Peyer's patch (tissue), 4 donors: ENCODE measurements around the gene LRRFIP1. TPM values are rescaled to one million over a fixed set of nuclear protein-coding genes. Genes with fewer than 3 reads are reported as not detected.

Experiments used
- DNase-seq, 3 donors: peaks; one replicate each; pipeline ENCODE4 v3.0.0-alpha.2; 2017 to 2019
- H3K27ac ChIP-seq, 4 donors: fragments of 200-600 bp; sonication (generic); one replicate each; pipeline ENCODE4 v1.5.1; 2016 to 2019
- H3K27me3 ChIP-seq, 2 donors: fragments of 200-600 bp; sonication (generic); one replicate each; pipeline ENCODE4 v1.5.1; 2019
- H3K36me3 ChIP-seq, 3 donors: fragments of 200-600 bp; sonication (generic); one replicate each; pipeline ENCODE4 v1.5.1; 2016 to 2019
- H3K4me1 ChIP-seq, 4 donors: fragments of 200-600 bp; sonication (generic); one replicate each; pipeline ENCODE4 v1.5.1; 2016 to 2019
- H3K4me3 ChIP-seq, 4 donors: fragments of 200-600 bp; sonication (generic); 1 replicate in 3 of 4; 2 replicates in 1 of 4; pipeline ENCODE4 v1.5.1; 2016 to 2019; ENCODE audit warnings: mild to moderate bottlenecking in 1 of 4
- H3K9me3 ChIP-seq, 4 donors: fragments of 200-600 bp; sonication (generic); one replicate each; pipeline ENCODE4 v1.5.1; 2016 to 2019; ENCODE audit warnings: mild to moderate bottlenecking in 1 of 4
- POLR2A ChIP-seq, 2 donors: fragments of 450-650 bp; IDR thresholded peaks; one replicate each; pipeline ENCODE4 v1.5.1; 2017; ENCODE audit warnings: antibody characterized with exemption in 2 of 2, mild to moderate bottlenecking in 2 of 2, moderate library complexity in 2 of 2
- total RNA-seq, 4 donors: library from RNA; depleted of rRNA; stranded (reverse); fragments of >200 nt; gene quantifications; one replicate each; pipeline ENCODE4 v1.1.0, GENCODE V29; 2016
- TF ChIP-seq, protein P1 (sequence below), 6 experiments: fragments of 450-650 bp in 4 of 6; fragments of 200-600 bp in 2 of 6; sonication (generic) in 1 of 6; IDR thresholded peaks; one replicate each; pipeline ENCODE4 v1.5.1; 2017 to 2019; ENCODE audit warnings: antibody characterized with exemption in 6 of 6, mild to moderate bottlenecking in 3 of 6, moderate library complexity in 1 of 6

The LRRFIP1 gene
- total RNA-seq, 4 donors from 2014 or later: 114 to 182 (median 135) TPM

DNA sequence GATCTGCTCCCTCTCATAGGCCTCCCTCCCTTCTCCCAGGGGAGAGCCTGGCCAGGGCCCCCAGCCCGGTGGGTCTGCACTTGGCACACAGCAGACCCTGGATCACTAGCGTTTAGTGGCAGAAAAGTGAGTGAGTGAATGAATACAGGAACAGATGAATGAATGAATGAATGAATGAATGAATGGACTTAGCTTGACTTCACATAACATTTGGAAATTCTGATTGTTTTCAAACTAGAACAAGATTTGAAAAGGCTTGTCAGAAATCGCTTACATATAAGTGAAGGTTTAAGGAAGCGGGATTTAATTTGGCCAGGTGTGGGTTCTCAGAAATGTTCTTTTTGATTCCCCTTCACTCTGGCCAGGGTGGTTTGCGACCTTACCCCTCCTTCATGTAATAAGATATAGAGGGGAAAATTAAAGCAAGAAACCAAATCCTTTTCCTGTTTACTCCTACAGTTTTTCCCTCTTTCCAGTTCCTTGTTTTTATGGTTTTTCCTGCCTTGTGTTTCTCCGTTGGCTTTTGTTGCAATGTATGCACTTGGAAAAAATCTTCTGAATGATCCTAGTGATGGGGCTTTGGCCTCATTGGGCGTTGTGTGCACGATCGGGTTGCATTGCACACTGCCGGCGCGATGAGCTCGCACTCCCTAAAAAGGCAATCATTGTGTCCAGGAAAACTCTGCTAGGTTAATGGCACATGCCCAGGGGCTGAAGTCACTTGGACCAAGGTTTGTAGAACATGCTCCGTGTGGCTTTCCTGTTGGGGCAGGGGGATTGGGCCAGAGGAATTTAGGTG lies 16.4 kb downstream of the LRRFIP1 start:
- peak in 1 of 3 donors; percentile 29 for DNase-seq
- H3K36me3 ChIP-seq: no peaks in the 10 kb centered on the region
- H3K4me1 ChIP-seq: no peaks in the 10 kb centered on the region
- no peak overlapping the region for H3K27ac ChIP-seq
- no peak for TF ChIP-seq POLR2A (IDR thresholded peaks at IDR 0.05)
- TF ChIP-seq, protein P1, sequence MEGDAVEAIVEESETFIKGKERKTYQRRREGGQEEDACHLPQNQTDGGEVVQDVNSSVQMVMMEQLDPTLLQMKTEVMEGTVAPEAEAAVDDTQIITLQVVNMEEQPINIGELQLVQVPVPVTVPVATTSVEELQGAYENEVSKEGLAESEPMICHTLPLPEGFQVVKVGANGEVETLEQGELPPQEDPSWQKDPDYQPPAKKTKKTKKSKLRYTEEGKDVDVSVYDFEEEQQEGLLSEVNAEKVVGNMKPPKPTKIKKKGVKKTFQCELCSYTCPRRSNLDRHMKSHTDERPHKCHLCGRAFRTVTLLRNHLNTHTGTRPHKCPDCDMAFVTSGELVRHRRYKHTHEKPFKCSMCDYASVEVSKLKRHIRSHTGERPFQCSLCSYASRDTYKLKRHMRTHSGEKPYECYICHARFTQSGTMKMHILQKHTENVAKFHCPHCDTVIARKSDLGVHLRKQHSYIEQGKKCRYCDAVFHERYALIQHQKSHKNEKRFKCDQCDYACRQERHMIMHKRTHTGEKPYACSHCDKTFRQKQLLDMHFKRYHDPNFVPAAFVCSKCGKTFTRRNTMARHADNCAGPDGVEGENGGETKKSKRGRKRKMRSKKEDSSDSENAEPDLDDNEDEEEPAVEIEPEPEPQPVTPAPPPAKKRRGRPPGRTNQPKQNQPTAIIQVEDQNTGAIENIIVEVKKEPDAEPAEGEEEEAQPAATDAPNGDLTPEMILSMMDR (IDR thresholded peaks at IDR 0.05): no peak
- H3K9me3 ChIP-seq: no peaks in the 10 kb centered on the region
- H3K27me3 ChIP-seq: no peaks in the 10 kb centered on the region
- H3K4me3 ChIP-seq: no peak overlapping the region

DNA sequence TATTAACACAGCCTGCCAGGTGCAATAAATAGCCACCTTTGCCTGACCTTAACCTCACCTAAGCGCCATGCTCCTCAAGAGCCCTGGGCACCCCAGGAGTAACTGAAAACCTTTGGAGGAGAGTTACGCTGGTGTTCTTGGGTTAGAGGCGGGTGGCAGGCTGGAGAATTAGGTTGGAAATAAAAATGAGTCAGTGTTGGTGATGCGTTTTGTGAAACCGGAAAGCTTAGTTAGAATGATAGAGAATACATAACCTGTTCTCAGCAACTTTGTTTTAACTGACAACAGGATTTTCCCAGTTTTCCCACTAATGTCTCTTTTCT lies 17.0 kb downstream of the LRRFIP1 start:
- Histone ChIP-seq H3K36me3 (no peaks in the 10 kb centered on the region), H3K27me3 (no peaks in the 10 kb centered on the region), H3K9me3 (no peaks in the 10 kb centered on the region), H3K27ac (no peak overlapping the region), H3K4me3 (no peak overlapping the region), H3K4me1 (no peaks in the 10 kb centered on the region)
- DNase-seq: no peak
- no peak for TF ChIP-seq POLR2A (IDR thresholded peaks at IDR 0.05)
- TF ChIP-seq, protein P1 (IDR thresholded peaks at IDR 0.05): no peak

DNA sequence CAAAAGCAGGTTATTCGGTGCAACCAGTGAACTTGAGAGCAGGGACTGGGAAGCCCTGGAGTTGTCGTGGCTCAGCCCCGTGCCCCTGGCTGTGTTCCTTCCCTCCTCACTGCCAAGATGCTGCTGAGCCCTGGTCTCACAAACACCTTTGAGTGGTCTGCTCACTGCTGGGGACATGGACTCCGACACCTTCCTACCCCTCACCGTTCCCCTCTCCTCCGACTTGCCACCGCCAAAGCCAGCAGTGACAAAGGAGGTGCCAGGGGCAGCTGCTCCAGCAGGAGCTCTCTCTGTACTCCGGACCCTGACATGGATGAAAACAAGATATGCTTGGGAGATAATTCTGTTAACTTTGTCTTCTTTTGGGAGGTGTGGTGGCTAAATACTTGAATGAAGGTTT lies 17.9 kb downstream of the LRRFIP1 start:
- DNase-seq: no peak
- Histone ChIP-seq H3K27ac (no peak overlapping the region), H3K4me3 (no peak overlapping the region)

DNA sequence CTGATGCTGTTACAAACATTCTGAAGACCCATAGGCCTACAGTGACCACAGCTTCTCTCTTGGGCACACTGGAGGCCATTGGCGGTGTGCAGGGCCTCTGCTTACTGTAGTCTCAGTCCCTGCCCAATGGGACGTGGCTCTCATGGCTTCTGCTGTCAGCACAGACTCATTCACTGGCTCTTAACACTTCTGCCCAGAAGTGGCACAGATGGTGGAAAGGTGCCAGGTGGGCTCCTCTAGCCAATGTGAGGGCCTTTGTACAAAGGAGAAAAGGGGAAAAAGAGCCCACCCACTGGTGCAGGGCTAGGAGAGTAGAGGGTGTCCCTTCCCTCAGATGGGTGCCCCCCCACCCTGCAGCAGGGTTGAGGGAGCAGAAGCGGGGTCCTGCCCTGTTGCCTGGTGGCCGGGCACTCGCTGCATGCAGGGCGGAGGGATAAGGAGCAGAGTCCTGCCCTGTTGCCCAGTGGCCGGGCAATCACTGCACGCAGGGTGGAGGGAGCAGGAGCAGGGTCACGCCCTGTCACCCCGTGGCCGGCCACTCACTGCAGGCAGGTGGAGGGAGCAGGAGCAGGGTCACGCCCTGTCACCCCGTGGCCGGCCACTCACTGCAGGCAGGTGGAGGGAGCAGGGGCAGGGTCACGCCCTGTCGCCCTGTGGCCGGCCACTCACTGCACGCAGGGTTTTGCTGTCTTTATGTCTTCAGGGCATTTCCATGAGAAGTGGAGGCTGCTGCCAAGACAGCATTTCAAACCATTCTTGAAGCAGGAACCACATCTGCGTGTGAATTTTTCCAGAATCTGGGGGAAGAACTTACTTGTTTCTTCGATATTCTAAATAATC lies 20.0 kb downstream of the LRRFIP1 start:
- H3K9me3 ChIP-seq: no peaks in the 10 kb centered on the region
- no peak overlapping the region for H3K27ac ChIP-seq
- DNase-seq: peak in 1 of 3 donors; percentile 21
- H3K4me1 ChIP-seq: no peaks in the 10 kb centered on the region
- no peaks in the 10 kb centered on the region for H3K36me3 ChIP-seq
- TF ChIP-seq POLR2A (IDR thresholded peaks at IDR 0.05): no peak
- TF ChIP-seq, protein P1 (IDR thresholded peaks at IDR 0.05): no peak
- H3K4me3 ChIP-seq: no peak overlapping the region
- no peaks in the 10 kb centered on the region for H3K27me3 ChIP-seq

More for the DNA sequence above, 17.9 kb downstream of the LRRFIP1 start:
- no peaks in the 10 kb centered on the region for H3K9me3 ChIP-seq
- no peak for TF ChIP-seq POLR2A (IDR thresholded peaks at IDR 0.05)
- H3K27me3 ChIP-seq: no peaks in the 10 kb centered on the region
- H3K4me1 ChIP-seq: no peaks in the 10 kb centered on the region
- H3K36me3 ChIP-seq: no peaks in the 10 kb centered on the region

DNA sequence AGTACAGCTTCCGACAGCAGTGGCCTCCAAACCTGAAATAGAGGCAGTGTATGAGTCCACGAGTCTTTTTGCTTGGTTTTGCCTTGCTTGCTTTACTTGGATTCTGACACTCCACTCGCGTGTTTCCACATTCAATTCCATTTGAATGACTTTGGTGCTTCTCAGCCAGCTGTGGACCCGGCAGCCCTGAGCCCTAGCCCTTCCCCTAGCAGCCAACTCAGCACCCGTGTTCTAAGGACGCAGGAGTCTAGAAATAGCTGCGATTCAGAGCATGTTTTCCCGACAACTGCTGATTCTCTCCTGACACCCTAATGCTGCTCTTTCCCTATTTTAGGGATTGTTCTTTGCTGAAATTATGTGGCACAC lies 20.6 kb downstream of the LRRFIP1 start:
- Histone ChIP-seq H3K36me3 (no peaks in the 10 kb centered on the region), H3K9me3 (no peaks in the 10 kb centered on the region), H3K27me3 (no peaks in the 10 kb centered on the region), H3K27ac (no peak overlapping the region), H3K4me1 (no peaks in the 10 kb centered on the region), H3K4me3 (no peak overlapping the region)
- TF ChIP-seq, protein P1 (IDR thresholded peaks at IDR 0.05): no peak
- TF ChIP-seq POLR2A (IDR thresholded peaks at IDR 0.05): no peak
- DNase-seq: no peak
